GM12864 (cell line): ENCODE results near the gene SLC6A20.

ENCODE experiments used
- DNase-seq: peaks from one replicate; pipeline ENCODE4 v3.0.0-alpha.2; 2011; ENCODE audit warnings: low read depth
- H3K4me3 ChIP-seq: 2 replicates; pipeline ENCODE4 v1.5.1; 2011; ENCODE audit warnings: mild to moderate bottlenecking, low read depth, low read length, control low read depth
- TF ChIP-seq, protein P1 (sequence below): IDR thresholded peaks from 2 replicates; pipeline ENCODE4 v1.5.1; 2011; ENCODE audit warnings: low read depth, mild to moderate bottlenecking, moderate library complexity, low read length, control low read depth, inconsistent platforms; ENCODE audit errors: missing control alignments

The SLC6A20 gene

DNA sequence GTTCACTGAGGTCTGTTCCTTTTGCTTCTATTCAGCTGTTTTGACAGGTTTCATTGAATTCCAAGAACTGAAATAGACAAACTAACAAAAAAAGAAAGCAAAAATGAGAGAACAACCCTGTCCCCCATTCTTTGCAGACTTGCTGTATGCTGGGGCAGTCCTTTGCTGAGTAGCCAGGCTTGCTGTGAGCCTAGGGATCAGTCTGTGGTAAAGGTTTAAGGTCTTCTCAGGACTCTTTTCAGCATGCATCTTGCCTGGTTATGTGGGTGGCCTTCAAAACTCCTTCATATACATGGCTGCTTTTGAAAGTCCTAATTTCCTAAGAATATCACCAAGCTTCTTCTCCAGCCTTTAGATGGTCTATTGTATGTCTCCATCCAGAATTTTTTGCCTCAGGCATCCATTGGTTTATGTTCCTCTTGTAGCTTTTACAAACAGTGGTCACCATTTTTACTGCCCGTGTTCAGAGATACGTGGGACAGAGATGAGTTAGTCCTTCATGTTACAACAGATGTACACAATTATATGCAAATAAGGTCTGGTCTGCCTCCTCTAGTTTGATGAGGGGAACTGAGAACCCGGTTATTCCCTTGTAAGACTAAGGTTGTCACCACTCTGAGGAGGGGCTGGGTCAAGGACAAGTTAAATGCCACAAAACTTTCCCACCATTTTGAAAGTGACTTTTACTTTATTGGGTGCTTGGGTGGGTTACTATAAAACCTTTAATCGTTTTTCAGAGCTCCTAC lies 65.8 kb downstream of the SLC6A20 start:
- no peak overlapping the region for H3K4me3 ChIP-seq
- TF ChIP-seq, protein P1, sequence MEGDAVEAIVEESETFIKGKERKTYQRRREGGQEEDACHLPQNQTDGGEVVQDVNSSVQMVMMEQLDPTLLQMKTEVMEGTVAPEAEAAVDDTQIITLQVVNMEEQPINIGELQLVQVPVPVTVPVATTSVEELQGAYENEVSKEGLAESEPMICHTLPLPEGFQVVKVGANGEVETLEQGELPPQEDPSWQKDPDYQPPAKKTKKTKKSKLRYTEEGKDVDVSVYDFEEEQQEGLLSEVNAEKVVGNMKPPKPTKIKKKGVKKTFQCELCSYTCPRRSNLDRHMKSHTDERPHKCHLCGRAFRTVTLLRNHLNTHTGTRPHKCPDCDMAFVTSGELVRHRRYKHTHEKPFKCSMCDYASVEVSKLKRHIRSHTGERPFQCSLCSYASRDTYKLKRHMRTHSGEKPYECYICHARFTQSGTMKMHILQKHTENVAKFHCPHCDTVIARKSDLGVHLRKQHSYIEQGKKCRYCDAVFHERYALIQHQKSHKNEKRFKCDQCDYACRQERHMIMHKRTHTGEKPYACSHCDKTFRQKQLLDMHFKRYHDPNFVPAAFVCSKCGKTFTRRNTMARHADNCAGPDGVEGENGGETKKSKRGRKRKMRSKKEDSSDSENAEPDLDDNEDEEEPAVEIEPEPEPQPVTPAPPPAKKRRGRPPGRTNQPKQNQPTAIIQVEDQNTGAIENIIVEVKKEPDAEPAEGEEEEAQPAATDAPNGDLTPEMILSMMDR: no peak
- no peak for DNase-seq

DNA sequence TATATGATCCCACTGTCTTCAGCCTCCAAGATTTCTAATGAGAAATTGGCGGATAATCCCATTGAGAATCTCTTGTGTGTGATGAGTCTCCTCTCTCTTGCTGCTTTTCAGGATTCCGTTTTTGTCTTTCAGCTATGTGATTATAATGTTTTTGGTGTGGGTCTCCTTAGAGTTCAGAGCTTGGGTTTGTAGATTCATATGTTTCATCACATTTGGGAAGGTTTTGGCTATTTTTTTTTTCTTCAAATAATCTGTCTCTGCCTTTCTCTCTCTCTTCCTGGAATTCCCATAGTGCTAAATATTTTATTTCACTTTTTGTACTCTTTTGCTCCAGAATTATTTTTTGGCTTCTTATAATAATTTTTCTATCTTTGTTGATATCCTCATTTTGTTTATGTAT lies 66.7 kb downstream of the SLC6A20 start:
- no peak overlapping the region for H3K4me3 ChIP-seq
- DNase-seq: no peak
- TF ChIP-seq, protein P1: no peak

DNA sequence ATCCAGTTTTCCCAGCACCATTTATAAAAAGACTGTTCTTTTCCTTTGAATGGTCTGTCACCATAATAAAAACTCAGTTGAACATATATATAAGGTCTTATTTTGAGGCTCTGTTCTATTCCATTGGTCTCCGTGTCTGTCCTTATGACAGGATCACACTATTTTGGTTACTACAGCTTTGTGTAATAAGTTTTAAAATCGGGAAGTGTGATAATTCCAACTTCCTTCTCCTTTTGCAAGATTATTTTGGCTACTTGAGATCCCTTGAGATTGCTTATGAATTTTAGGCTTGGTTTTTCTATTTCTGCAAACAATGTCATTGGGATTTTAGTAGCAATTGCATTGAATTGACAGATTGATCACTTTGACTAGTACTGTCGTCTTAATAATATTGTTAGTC lies 71.4 kb downstream of the SLC6A20 start:
- DNase-seq: no peak
- TF ChIP-seq, protein P1: no peak
- no peak overlapping the region for H3K4me3 ChIP-seq

DNA sequence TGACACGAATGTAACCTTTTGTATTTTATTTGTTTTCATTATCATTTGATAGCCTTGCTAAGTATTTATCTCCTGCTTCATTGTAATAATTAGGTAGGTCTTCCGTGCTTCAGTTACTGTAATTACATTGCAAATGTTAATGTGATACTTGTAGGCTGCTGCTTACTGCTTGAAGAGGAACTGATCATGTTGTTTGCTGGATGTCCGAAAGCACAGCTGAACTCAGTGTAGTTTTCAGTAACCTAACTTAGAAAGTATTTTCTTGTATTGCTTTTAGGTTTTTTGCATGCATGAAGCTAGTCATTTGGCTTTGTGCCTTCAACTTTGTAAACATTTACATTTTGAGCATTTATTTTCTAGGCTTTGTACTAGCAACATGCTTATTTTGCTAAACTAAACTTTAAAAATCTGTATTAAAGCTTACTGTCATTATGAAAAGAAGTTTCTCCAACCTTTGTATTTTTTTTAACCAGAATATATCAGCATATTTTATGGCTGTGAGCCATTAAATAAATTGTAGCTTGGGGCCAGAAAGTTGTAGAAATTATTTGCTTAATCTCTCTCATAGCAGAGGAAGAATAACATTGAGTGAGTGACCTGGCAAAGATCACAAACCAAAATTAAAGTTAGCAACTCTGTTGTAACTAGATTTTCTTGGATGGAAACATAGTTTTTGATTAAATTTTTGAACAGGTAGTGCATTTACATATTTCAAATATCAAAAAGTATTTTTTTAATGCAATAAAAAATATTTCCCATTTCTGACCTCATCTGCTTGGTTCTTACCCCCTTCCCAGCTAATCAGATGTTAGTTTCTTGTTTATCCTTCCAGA lies 76.5 kb downstream of the SLC6A20 start:
- TF ChIP-seq, protein P1: no peak
- DNase-seq: no peak
- no peak overlapping the region for H3K4me3 ChIP-seq

DNA sequence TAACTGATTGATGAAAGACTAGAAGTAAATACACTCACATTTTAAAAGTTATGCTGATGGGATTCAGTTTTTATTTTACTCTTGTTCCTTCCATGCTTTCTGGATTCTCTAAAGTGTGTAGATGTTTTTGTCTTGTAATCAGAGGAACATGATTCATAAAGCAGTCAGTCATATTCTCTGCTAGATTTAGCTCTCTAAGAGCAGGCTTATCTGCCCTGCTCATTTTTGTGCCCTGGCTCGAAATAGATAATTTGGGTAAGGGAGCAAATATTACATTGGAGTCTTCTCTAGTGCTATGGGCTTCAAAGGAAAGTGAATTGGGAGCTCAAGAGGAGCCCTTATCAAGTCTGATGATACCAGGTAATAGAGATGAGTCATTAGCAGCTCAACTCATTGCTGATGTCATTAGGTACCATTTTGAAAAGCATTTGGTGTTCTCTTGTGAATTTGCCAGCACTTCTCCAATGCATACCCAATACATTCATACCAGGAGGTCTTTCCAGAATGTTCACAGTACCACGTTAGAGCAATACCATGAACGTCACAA lies 79.5 kb downstream of the SLC6A20 start:
- no peak for DNase-seq
- TF ChIP-seq, protein P1: no peak
- no peak overlapping the region for H3K4me3 ChIP-seq

DNA sequence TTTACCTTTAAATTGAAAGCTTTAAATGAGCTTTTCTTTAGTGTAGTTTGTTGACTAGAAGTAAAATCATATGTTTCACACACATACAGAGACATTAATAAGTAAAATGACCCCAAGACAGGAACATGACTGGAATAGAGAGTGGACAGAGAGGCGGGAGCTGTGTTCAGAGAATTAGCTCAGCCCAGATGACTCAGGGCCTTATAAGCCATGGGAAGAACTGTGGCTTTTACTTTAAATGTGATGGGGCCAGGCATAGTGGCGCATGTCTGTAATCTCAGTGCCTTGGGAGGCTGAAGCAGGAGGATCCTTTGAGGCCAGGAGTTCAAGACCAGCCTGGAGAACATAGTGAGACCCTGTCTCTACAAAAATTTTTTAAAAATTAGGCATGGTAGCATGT lies 80.4 kb downstream of the SLC6A20 start:
- DNase-seq: no peak
- TF ChIP-seq, protein P1: no peak

More for the DNA sequence above, 80.4 kb downstream of the SLC6A20 start:
- H3K4me3 ChIP-seq: no peak overlapping the region
